Measurements from ENCODE around the gene SFMBT1. TPM values are rescaled to one million over a fixed set of nuclear protein-coding genes. Genes with fewer than 3 reads are reported as not detected.

SFMBT1 gene
- total RNA-seq, 1 donor from 2014 or later, result 8.4 TPM

GRCh38 chr3:53081318-53081717, 35.4 kb upstream of the SFMBT1 start:
- DNase-seq (ENCODE audit: low spot score), result no peak
- no peaks in the 10 kb centered on the region for H3K27me3 Mint-ChIP-seq (ENCODE audit: low read depth)
- no peaks in the 10 kb centered on the region for H3K36me3 Mint-ChIP-seq (ENCODE audit: low read depth)
- H3K4me1 Mint-ChIP-seq (ENCODE audit: low read depth), result peaks cover 13% of the 10 kb centered on the region
- no peak overlapping the region for H3K4me3 Mint-ChIP-seq (ENCODE audit: unreplicated experiment)
- H3K9me3 Mint-ChIP-seq (ENCODE audit: low read depth), result no peaks in the 10 kb centered on the region
- TF ChIP-seq, protein P1, sequence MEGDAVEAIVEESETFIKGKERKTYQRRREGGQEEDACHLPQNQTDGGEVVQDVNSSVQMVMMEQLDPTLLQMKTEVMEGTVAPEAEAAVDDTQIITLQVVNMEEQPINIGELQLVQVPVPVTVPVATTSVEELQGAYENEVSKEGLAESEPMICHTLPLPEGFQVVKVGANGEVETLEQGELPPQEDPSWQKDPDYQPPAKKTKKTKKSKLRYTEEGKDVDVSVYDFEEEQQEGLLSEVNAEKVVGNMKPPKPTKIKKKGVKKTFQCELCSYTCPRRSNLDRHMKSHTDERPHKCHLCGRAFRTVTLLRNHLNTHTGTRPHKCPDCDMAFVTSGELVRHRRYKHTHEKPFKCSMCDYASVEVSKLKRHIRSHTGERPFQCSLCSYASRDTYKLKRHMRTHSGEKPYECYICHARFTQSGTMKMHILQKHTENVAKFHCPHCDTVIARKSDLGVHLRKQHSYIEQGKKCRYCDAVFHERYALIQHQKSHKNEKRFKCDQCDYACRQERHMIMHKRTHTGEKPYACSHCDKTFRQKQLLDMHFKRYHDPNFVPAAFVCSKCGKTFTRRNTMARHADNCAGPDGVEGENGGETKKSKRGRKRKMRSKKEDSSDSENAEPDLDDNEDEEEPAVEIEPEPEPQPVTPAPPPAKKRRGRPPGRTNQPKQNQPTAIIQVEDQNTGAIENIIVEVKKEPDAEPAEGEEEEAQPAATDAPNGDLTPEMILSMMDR (IDR thresholded peaks at IDR 0.05), result no peak
- H3K27ac Mint-ChIP-seq (ENCODE audit: unreplicated experiment), result no peak overlapping the region

DNA sequence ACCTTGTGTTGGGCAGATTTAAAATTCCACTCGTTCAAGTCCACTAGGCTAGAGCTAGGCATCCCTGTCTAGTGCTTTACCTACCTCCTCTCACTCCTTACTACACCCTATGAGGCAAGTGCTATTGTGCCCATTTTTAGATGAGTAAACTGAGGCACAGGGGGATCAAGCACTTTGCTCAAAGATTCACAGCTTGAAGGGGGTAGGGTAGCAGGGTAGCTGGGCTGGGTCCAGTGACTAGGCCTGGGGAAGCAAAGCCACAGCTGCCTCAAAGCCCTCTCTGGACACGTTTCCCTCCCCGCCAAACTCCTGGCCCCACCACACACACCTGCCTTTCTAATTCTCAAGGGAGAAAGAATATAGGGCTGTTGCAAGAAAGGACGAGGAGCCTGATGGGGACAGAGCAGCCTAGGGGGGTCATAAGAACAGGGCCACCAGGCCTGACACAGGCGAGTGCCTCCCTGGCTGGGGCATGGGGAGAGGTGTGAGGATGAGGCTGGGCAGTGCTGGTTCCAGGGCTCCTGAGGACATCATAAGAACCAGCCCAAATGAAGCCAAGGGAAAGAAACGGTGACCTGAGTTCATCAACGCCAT, 34.8 kb upstream of the SFMBT1 start:
- no peak overlapping the region for H3K4me3 Mint-ChIP-seq (ENCODE audit: unreplicated experiment)
- TF ChIP-seq, protein P1 (IDR thresholded peaks at IDR 0.05), result no peak
- no peak for DNase-seq (ENCODE audit: low spot score)
- peaks cover 13% of the 10 kb centered on the region for H3K4me1 Mint-ChIP-seq (ENCODE audit: low read depth)
- no peak overlapping the region for H3K27ac Mint-ChIP-seq (ENCODE audit: unreplicated experiment)
- H3K9me3 Mint-ChIP-seq (ENCODE audit: low read depth), result no peaks in the 10 kb centered on the region
- H3K27me3 Mint-ChIP-seq (ENCODE audit: low read depth), result no peaks in the 10 kb centered on the region
- H3K36me3 Mint-ChIP-seq (ENCODE audit: low read depth), result no peaks in the 10 kb centered on the region

- H3K27ac Mint-ChIP-seq (ENCODE audit: unreplicated experiment), result no peak overlapping the region
- peaks cover 13% of the 10 kb centered on the region for H3K4me1 Mint-ChIP-seq (ENCODE audit: low read depth)
Observed at GRCh38 chr3:53079791-53080555, 34.1 kb upstream of the SFMBT1 start.

GRCh38 chr3:53079147-53079546, 33.3 kb upstream of the SFMBT1 start:
- TF ChIP-seq, protein P1 (IDR thresholded peaks at IDR 0.05), result no peak
- Mint-ChIP-seq H3K36me3 (ENCODE audit: low read depth) (no peaks in the 10 kb centered on the region), H3K27me3 (ENCODE audit: low read depth) (no peaks in the 10 kb centered on the region)

More at GRCh38 chr3:53079791-53080555, 34.1 kb upstream of the SFMBT1 start:
- no peaks in the 10 kb centered on the region for H3K9me3 Mint-ChIP-seq (ENCODE audit: low read depth)
- H3K27me3 Mint-ChIP-seq (ENCODE audit: low read depth), result no peaks in the 10 kb centered on the region
- TF ChIP-seq, protein P1 (IDR thresholded peaks at IDR 0.05), result no peak
- no peak overlapping the region for H3K4me3 Mint-ChIP-seq (ENCODE audit: unreplicated experiment)
- no peaks in the 10 kb centered on the region for H3K36me3 Mint-ChIP-seq (ENCODE audit: low read depth)
- DNase-seq (ENCODE audit: low spot score), result no peak

GRCh38 chr3:53078656-53079055, 32.8 kb upstream of the SFMBT1 start:
- H3K36me3 Mint-ChIP-seq (ENCODE audit: low read depth), result no peaks in the 10 kb centered on the region
- H3K9me3 Mint-ChIP-seq (ENCODE audit: low read depth), result no peaks in the 10 kb centered on the region
- DNase-seq (ENCODE audit: low spot score), result no peak
- H3K27ac Mint-ChIP-seq (ENCODE audit: unreplicated experiment), result no peak overlapping the region
- peaks cover 4% of the 10 kb centered on the region for H3K4me1 Mint-ChIP-seq (ENCODE audit: low read depth)
- TF ChIP-seq, protein P1 (IDR thresholded peaks at IDR 0.05), result no peak
- H3K27me3 Mint-ChIP-seq (ENCODE audit: low read depth), result no peaks in the 10 kb centered on the region
- H3K4me3 Mint-ChIP-seq (ENCODE audit: unreplicated experiment), result no peak overlapping the region

More at GRCh38 chr3:53079147-53079546, 33.3 kb upstream of the SFMBT1 start:
- Mint-ChIP-seq H3K27ac (ENCODE audit: unreplicated experiment) (no peak overlapping the region), H3K9me3 (ENCODE audit: low read depth) (no peaks in the 10 kb centered on the region), H3K4me1 (ENCODE audit: low read depth) (peaks cover 9% of the 10 kb centered on the region), H3K4me3 (ENCODE audit: unreplicated experiment) (no peak overlapping the region)
- no peak for DNase-seq (ENCODE audit: low spot score)

Data from chondrocyte (in vitro differentiated cells).